Fibroblast of skin of right biceps (primary cell): ENCODE results near the gene ZNF764.
"Not testable (repeated sequence)": the region's sequence is repeated elsewhere in the genome, so short reads cannot be mapped to it uniquely, and the experiment has no call there.

ENCODE experiments used
- DNase-seq: peaks from one replicate; pipeline ENCODE4 v3.0.0-alpha.2; 2013

ZNF764 gene

DNA sequence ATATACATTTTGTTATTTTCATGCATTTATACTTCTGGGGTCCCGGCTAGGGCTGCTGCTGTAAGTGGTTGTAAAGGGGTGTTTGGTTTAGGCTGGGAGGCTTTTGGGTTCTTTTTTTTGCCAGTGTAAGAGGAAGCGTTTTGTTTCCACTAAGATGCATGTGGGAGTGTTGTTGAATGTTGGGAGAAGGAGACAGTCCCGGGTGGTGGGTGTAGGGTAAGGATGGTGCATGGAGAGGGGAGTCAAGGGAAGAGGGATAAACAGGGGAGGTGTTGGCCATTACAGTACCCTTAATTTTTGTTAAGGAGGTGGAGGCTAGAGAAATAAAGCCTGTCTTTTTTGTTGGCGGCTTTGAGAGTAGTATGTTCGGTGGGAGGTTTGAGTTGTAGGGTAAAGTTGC lies 15.1 kb downstream of the ZNF764 start:
- no peak for DNase-seq

DNA sequence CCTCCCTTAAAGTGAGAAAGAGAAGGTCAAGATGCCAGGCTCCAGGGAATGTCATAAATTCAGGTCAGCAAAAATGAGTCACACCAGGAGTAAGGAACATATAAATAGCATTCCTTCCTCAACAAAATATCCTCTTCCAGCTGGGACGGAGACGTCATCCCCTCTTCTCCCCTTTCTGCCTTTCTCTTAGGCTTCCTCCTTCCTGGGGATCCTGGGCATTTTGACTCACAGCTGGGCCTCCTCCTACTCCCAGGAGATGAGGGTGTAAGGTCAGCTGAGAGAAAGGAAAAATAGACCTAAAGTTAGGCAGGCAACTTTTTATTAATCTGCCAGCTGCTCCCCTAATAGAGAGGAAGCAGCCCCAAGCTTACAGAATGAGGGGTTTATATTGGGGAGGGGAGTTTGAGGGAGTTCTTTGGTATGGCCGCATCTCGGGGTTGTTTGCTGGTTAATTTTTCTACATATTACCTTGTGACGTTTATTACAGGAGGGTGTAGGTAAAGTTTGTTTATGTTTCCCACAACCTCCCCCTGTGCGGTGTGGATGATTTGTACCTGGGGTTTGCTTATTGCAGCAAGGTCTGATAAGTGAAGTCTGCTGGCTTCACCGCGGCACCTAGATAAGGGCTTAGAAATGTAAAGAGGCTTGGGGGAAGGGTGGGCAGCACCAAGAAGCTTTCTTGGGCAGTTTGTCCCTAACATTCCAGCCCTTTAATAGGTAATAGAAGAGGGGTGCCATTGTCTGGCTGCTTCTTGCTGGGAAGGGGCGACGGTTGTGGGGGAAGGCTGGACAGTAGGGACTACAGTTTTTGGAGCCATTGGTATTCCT lies 16.5 kb downstream of the ZNF764 start:
- peak; percentile 67 for DNase-seq

DNA sequence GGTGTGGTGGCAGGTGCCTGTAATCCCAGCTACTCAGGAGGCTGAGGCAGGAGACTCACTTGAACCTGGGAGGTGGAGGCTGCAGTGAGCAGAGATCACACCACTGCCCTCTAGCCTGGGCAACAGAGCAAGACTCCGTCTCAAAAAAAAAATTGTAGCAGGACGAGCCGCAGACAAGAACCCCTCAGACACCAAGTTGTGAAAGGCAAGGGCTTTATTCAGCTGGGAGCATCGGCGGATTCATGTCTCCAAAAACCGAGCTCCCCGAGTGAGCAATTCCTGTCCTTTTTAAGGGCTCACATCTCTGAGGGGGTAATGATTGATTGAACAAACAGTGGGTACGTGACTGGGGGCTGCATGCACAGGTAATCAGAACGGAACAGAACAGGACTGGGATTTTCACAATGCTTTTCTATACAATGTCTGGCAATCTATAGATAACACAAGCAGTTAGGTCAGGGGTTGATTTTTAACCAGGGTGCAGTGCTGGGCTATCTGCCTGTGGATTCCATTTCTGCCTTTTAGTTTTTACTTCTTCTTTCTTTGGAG lies 17.2 kb downstream of the ZNF764 start:
- not testable (repeated sequence) for DNase-seq

DNA sequence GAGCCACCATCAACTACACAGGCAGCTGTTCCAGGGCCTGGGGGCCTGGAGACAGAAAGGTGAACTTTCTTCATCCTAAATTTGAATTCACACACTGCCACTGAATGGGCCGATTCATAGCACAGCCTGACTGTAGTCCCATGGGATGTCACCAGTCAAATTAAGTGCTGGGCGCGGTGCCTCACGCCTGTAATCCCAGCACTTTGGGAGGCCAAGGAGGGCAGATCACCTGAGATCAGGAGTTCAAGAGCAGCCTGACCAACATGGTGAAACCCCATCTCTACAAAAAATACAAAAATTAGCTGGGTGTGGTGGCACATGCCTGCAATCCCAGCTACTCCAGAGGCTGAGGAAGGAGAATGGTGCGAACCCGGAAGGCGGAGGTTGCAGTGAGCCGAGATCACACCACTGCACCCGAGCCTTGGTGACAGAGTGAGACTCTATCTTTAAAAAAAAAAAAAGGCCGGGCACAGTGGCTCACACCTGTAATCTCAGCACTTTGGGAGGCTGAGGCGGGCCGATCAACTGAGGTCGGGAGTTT lies 18.1 kb downstream of the ZNF764 start:
- not testable (repeated sequence) for DNase-seq

DNA sequence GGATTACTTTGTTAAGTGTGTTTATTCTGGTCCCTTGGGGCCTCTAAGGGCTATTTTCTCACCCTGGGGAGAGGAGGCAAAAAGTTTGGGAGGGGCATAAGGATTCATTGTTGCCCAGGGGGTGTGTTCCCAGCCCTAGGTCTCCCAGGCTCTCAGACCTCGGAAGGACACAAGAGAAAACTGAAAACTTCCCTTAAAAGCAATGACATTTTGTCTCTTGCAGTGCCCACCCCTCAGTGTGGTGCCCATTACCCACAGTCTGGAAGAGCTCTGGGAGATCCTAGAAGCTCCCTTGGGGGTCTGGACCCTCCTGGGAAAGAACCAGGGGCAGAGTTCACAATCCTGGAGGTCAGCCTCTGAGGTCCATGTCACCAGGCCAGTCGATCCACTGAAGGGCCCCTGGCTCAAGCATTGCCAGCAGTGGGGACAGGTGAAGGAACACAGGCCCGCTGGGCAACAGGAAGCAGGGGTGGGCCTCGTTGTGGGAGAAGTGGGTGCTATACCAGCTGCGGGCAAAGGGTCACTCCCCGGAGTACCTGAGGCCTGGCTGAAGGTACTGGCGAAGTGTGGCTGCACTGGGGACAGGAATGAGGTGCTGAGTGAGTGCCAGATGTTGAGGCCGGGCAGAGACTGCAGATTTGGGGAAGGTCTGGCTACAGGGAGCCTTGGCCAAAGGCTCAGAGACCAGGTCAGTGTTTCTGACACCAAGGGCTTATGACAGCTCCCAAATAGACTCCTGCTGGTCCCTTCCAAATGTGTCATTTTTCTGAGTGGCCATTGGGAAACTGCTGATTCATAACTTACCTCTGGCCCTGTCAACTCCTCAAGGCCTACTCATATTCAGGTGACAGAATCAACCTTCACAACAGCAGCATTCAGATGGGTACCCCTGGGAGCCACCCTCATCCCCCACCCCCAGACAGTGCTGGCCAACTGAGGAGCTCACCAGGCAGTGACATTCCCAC lies 18.9 kb downstream of the ZNF764 start:
- no peak for DNase-seq

DNA sequence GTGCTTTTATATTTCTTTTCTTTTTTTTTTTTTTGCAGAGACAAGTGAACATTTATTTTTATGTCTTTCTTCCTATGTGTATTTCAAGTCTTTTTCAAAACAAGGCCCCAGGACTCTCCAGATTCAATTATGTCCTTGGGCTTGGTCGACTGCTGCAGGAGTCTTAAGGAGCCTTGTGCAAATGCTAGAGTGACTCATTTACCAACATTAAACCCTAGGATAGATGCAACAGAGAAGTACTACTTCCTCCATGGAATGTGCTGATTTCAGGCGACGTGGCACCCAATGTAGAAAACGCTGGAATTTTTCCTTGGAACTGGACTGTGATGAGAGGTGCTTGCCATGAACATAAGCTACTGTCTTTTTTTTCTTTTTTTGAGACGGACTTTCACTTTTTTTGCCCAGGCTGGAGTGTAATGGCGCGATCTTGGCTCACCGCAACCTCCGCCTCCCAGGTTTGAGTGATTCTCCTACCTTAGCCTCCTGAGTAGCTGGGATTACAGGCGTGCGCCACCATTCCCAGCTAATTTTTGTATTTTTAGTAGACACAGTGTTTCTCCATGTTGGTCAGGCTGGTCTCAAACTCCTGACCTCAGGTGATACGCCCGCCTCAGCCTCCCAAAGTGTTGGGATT lies 21.7 kb downstream of the ZNF764 start:
- DNase-seq, result not testable (repeated sequence)

DNA sequence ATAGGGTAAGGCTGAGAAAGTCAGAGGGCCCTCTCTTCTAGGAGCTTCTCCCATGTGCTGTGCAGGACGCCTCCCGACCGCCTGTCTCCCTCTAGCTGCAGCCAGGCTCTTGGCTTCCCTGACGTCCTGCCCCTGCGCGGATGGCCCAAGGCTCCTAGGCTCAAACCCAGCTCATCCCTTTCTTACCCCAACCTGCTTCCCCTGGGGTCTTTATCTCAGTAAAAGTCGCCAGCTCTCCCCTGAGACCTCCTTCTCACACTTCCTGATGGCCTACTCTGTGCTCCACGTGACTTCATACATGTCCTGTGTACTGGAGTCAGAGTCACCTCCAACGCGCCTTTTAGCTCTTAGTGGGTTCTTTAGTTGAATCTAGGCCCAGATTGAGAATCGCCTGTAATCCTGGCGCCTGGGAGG lies 22.4 kb downstream of the ZNF764 start:
- peak; percentile 74 for DNase-seq

DNA sequence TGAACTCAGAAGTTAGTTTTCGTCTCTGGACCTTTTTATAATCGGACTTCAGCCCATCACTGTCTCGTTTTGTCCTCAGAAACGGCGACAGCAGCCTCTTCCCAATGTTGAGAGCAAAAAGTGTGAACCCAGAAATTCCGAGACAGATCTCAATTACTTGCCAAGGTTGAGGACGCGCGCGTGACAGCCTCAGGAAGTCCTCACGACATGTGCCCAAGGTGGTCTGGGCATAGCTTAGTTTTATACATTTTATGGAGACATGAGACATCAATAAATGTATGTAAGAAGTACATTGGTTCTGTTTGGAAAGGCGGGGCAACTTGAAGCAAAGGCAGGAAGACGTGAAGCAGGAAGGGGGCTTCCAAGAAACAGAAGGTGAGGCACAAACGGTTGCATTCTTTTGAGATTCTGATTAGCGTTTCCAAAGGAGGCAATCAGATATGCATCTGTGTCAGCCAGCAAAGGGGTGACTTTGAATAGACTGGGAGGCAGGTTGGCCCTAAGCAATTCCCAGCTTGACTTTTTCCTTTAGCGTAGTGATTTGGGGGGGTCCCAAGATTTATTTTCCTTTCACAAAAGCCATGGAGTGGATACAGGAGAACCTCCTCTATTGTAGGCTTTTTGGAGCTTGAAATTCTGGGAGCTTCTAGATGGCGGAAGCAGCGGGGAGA lies 22.9 kb downstream of the ZNF764 start:
- DNase-seq, result peak; percentile 28

DNA sequence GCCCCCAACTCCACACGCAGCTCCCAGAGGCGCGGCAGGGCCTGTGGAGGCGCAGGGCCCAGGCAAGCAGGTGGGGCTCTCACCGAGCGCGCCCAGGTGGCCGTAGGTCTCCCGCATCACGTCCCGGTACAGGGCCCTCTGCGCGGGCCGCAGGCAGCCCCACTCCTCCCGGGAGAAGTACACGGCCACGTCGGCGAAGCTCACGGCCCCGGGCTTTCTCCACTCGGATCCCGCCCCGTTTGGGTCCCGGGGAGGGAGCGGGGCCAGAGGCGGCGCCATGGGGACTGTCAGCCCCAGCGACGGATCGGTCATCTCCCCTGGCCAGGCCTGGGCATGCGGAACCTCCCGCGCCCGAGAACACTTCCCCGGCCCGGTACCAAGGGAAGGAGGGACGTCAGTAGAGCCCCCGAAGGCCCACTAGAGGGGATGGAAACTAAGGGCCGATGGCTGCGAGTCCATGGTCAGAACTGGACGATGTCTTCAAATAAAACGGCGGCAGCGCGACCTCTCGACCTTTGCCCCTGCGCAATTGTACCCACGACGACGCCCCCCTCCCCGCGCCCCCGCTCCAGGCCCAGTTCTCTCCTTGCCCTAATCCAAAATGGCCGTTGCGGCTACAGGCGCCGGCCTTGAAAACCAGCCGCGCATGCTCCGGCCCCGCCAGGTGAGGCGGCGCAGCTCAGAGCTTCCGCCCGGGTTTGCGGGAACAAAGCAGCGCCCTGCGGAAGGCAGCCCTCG lies 23.6 kb downstream of the ZNF764 start, which contains the start of gene ZNF747:
TSS of gene ZNF747 (minus strand) at position 491 of the 738 bp plus-strand sequence. CDS start at position 312, 179 bp downstream.
- peak; percentile 87 for DNase-seq

DNA sequence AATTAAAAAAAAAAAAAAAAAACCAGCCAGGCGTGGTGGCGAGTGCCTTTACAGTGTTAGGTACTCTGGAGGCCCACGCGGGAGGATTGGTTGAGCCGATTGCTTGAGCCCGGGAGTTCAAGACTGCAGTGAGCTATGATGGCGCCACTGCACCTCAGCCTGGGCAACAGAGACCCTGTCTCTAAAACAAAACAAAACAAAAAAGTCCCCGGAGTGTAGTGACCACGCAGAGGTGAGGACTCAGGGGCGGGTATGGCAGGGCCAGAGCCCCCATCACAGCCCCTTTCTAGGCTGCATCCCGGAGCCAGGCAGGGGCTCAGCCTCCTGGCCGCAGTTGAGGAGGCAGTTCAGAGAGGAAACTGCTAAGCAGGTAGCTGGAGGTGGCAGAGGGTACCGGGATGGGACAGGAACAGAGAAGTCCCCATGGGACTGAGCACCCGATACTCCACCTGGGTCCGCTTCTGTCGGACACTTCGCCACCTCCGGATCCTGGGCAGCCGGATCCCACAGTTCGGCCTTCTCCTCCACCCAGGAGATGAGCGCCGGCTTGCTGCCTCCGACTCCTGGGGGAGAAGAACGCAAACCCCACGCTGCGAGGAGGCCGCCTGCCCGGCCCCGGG lies 24.3 kb downstream of the ZNF764 start:
- peak; percentile 17 for DNase-seq

DNA sequence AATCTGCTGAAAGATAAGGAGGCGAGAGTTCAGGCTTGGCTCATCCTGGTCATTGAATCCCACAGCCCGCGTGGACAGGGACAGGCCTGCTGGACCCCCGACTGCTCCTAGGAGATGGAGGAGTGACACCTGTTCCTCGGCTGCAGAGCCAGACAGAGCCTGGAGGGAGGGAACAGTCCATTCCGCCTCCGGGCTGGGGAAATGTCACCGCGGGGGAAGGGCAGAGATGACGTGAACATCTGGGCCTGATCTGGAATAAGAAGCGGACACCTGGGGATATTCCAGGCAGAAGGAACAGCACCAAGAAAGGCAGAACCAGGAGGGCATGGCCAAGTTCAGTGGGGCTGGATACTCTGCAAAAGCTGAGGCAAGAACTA lies 25.0 kb downstream of the ZNF764 start:
- DNase-seq, result no peak

DNA sequence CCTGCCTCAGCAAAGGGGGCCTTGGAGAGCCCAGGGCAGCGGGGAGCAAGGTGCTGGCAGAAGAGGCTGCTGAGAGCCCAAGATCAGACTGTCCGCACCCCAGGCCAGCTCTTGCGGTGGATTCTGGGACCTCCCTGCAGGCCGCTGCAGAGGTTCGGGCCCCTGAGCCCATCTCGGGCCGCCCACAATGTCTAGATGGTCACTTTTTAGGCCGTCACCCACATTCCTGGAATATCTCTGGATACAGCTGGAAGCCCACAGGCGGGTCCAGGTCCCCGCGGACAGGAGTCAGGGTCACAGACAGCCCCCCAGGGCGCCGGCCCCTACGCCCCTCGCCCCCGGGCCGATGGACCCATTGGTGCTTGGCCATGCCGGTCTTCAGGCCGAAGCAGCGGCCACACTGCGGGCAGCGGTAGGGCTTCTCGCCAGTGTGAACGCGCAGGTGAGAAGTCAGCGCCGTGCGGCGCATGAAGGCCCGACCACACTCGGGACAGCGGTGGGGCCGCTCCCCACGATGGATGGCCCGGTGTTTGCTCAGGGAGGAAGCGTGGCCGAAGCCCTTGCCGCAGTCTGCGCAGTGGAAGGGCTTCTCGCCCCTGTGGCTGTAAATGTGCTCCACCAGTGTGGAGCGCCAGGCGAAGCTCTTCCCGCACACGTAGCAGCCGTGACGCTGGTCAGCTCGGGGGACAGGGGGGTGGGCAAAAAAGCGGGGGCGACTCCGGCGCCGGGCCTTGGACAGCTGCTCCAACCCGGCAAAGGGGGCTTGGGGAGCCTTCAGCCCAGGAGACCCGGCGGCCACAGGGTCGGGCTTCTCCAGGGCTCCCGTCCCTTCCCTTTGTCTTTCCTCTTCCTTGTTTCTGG lies 25.7 kb downstream of the ZNF764 start:
- DNase-seq, result no peak

DNA sequence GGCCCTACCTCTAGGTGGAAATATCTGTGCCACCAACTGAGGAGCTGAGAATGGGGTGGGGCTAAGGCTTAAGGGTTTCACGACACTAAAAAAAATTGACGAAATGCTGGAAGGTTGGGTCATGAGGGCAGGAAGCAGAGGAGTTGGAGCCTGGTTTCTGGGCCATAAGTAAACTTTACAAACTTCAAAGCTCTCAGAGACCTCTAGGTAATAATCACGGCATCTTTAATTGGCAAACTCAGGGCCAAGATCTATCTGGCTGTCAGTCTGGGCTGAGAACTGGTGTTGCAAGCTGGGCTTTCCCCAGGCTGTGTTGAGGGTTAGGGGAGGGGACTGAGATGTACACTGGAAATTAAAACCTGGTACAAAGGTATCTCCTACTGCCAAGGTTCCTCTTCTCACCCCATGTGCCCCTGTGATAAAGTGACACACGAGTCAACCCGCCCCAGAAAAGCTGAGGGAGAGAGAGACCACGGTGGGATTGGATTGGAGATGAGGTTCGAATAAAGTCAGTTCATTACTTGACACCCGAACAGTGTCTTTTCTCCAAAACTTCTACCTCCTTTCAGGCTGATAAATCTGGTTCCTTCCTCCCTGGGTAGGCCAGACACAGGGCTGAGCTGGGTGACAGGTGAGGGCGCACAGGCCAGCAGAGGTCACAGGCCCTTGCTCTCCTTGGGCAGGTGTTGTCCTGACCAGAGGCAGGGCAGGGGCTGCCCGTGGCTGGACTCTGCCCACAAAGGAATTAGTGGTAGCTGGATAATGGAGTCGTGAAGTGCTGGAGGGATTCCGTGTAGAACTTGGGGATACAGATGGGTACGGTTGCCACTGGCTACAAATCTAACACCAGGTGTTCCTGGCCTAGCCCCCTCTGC lies 27.8 kb downstream of the ZNF764 start:
- no peak for DNase-seq

DNA sequence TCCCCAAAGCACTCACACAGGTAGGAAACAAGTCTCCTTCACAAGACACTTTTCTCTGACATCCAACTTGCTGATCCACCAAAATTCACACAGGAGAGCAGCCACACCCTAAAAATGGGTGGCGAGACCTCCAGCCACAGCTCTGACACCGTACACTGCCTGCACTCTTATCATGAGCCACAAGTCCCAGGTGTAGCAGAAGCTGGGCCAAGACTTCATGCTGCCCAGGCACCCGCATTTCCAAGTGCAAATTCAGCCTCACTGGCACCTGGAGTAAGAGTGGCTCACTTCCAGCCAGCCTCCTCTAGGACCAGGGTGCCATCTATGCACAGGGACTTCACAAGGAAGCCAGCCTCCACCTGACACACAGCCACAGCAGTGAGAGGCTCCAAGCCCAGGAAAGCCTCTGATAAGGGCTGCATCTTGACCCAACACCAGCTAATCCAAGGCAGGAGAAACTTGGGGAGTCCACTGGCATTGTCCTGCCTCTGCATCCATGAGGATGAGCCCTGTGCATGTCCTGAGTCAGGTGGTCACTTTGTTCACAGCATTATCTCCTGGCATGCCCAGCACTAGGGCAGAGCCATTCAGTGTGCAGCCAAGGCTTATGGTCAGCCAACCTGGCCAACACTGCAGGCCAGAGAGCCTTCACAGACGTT lies 29.2 kb downstream of the ZNF764 start:
- DNase-seq, result no peak

DNA sequence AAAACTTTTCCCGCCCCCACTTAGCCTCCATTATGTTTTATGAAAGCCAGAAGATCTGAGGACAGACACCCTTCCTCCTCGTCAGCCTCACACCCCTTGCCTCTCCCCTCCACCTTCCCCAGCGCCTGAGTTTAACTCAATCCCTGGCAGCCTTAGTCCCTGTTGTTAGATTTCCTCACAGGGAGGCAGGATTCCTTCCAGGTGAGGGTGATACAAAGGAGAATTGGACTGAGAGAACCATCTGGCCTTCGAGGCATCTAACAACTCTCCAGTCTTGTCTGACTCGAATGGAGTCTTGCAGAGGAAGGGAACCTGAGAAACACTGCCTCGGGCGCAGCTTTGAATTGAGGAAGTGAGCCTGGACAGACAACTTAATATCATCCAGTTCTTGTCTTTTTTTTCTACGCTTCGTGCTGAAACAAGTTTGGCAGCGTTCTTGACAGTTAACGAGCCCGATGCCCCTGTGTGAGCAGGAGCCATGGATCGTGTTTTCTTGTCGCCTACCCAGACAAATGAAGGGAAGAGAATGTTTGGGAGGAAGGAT lies 30.5 kb downstream of the ZNF764 start:
- DNase-seq, result no peak

DNA sequence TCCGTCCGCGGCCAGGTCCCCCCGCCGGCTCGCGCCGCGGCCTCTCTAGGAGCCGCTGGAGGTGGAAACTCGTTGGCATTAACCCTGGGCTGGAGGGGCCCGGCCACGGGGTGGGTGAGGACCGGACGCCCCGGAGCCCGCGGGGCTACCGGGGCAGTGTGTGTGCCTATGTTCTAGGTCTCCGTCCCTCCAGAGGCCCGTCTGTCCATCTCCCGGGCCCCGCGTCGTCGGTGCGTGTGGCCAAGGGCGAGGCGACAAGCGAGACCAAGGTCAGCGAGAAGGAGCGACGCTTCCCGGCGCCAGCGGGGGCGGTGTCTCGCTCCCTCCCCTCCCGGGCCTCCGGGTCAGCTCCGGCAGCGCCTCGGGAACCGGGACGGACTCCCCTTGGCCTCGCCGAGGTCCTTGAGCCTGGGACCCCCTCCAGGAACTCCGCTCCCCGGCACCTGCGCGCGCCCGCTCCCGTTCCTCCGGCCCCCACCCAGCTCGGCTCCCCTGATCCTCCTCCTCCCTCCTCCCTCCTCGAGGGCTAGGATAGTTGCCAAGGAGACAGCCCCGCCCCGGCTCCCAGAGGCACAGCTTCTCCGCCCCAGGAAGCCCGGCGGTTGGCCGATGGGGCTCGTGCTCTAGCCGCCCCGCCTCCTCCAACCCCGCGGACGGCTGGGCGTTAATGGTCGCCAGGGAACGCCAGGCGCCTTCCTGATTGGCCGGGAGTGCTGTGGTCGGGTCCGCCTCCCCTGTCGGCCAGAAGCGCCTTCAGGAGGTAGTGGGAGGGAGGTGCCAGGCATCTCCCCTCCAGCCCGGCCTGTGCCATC lies 31.1 kb downstream of the ZNF764 start:
- peak; percentile 98 for DNase-seq
